ENCODE results near the gene GRB14.
"Not testable (repeated sequence)": the region's sequence is repeated elsewhere in the genome, so short reads cannot be mapped to it uniquely, and the experiment has no call there.

GRB14 gene

GRCh38 chr2:164549705-164550104, 71.6 kb downstream of the GRB14 start:
- not testable (repeated sequence) for DNase-seq

- no peak for DNase-seq
Observed at GRCh38 chr2:164545484-164545883, 75.8 kb downstream of the GRB14 start.

GRCh38 chr2:164542581-164543021, 78.7 kb downstream of the GRB14 start:
- no peak for DNase-seq

GRCh38 chr2:164538240-164538866, 82.9 kb downstream of the GRB14 start:
- DNase-seq, result no peak

GRCh38 chr2:164535280-164536025, 85.8 kb downstream of the GRB14 start:
- no peak for DNase-seq

GRCh38 chr2:164530464-164530863, 90.8 kb downstream of the GRB14 start:
- DNase-seq, result no peak

- DNase-seq, result no peak
Observed at GRCh38 chr2:164523726-164524125, 97.6 kb downstream of the GRB14 start.

- no peak for DNase-seq
Observed at GRCh38 chr2:164523009-164523408, 98.3 kb downstream of the GRB14 start.

- DNase-seq, result no peak
Observed at GRCh38 chr2:164522561-164522981, 98.7 kb downstream of the GRB14 start.

- no peak for DNase-seq
Observed at GRCh38 chr2:164515734-164516133, 105.5 kb downstream of the GRB14 start.

- no peak for DNase-seq
Observed at GRCh38 chr2:164515030-164515429, 106.3 kb downstream of the GRB14 start.

GRCh38 chr2:164514491-164514890, 106.8 kb downstream of the GRB14 start:
- no peak for DNase-seq

- no peak for DNase-seq
Observed at GRCh38 chr2:164512871-164513270, 108.4 kb downstream of the GRB14 start.

- no peak for DNase-seq
Observed at GRCh38 chr2:164511738-164512137, 109.5 kb downstream of the GRB14 start.

GRCh38 chr2:164510895-164511294, 110.4 kb downstream of the GRB14 start:
- DNase-seq, result no peak

GRCh38 chr2:164509137-164509877, 112.0 kb downstream of the GRB14 start:
- DNase-seq, result no peak

- DNase-seq, result no peak
Observed at GRCh38 chr2:164504253-164504652, 117.0 kb downstream of the GRB14 start.

- DNase-seq, result no peak
Observed at GRCh38 chr2:164498836-164499235, 122.4 kb downstream of the GRB14 start.

- DNase-seq, result no peak
Observed at GRCh38 chr2:164496881-164497280, 124.4 kb downstream of the GRB14 start.

- DNase-seq, result no peak
Observed at GRCh38 chr2:164496421-164496820, 124.9 kb downstream of the GRB14 start.

- no peak for DNase-seq
Observed at GRCh38 chr2:164495491-164496223, 125.6 kb downstream of the GRB14 start.

GRCh38 chr2:164485541-164485940, 135.7 kb downstream of the GRB14 start:
- DNase-seq, result no peak

- DNase-seq, result no peak
Observed at GRCh38 chr2:164479460-164479859, 141.8 kb downstream of the GRB14 start.
